Smooth muscle cell (in vitro differentiated cells): ENCODE data around the gene GNS. TPM values are rescaled to one million over a fixed set of nuclear protein-coding genes. Genes with fewer than 3 reads are reported as not detected.

Experiments used
- DNase-seq: peaks from one replicate; lab custom pipeline; 2025; ENCODE audit not compliant: unreplicated experiment; lab: John Stamatoyannopoulos, UW
- H2AFZ ChIP-seq: fragments of 200-600 bp; sonication (generic); 2 replicates; pipeline ENCODE4 v1.6.0; 2016; ENCODE audit warnings: antibody characterized with exemption, low read depth, mild to moderate bottlenecking
- H3F3A ChIP-seq: fragments of 200-600 bp; sonication (generic); 2 replicates; pipeline ENCODE4 v1.6.0; 2017; ENCODE audit warnings: antibody characterized with exemption, low read depth
- H3K27ac ChIP-seq: fragments of 200-600 bp; sonication (generic); 2 replicates; pipeline ENCODE4 v1.5.1; 2016; ENCODE audit warnings: low read depth, mild to moderate bottlenecking
- H3K27me3 ChIP-seq: fragments of 200-600 bp; sonication (generic); 2 replicates; pipeline ENCODE4 v1.6.1; 2016; ENCODE audit warnings: low read depth, mild to moderate bottlenecking
- H3K36me3 ChIP-seq: fragments of 200-600 bp; sonication (generic); 2 replicates; pipeline ENCODE4 v1.5.1; 2016; ENCODE audit warnings: low read depth
- H3K4me1 ChIP-seq: fragments of 200-600 bp; sonication (generic); 2 replicates; pipeline ENCODE4 v1.5.1; 2016; ENCODE audit warnings: low read depth
- H3K4me2 ChIP-seq: fragments of 200-600 bp; sonication (generic); 2 replicates; pipeline ENCODE4 v1.6.0; 2016; ENCODE audit warnings: mild to moderate bottlenecking
- H3K4me3 ChIP-seq: fragments of 200-600 bp; sonication (generic); 2 replicates; pipeline ENCODE4 v1.5.1; 2016; ENCODE audit warnings: mild to moderate bottlenecking
- H3K79me2 ChIP-seq: fragments of 200-600 bp; sonication (generic); 2 replicates; pipeline ENCODE4 v1.6.0; 2016; ENCODE audit warnings: low read depth, mild to moderate bottlenecking
- H3K9ac ChIP-seq: fragments of 200-600 bp; sonication (generic); 2 replicates; pipeline ENCODE4 v1.6.0; 2016; ENCODE audit warnings: low read depth
- H3K9me3 ChIP-seq: fragments of 200-600 bp; sonication (generic); replicated peaks from 2 replicates; pipeline ENCODE4 v1.5.1; 2016; ENCODE audit warnings: low read depth
- H4K20me1 ChIP-seq: fragments of 200-600 bp; sonication (generic); 2 replicates; pipeline ENCODE4 v1.6.0; 2016; ENCODE audit warnings: low read depth
- CTCF ChIP-seq: fragments of 200-600 bp; sonication (generic); IDR thresholded peaks from 2 replicates; pipeline ENCODE4 v1.5.1; 2017; ENCODE audit warnings: borderline replicate concordance, mild to moderate bottlenecking, antibody characterized with exemption; ENCODE audit not compliant: insufficient read depth, poor library complexity, severe bottlenecking
- WGBS: methylation state at CpG from one replicate; pipeline ENCODE4 v1.1.7; 2016; ENCODE audit warnings: low lambda C conversion rate; 5-methylcytosine and 5-hydroxymethylcytosine counted together
- polyA plus RNA-seq: library from polyadenylated mRNA; unstranded; fragments of >200 nt; fragmentation: Nextera tagmentation; extraction: Ambion mirVana; gene quantifications from 2 replicates; pipeline ENCODE4 v1.2.1, GENCODE V29; 2016
- total RNA-seq: library from RNA; depleted of rRNA; stranded (reverse); fragments of >200 nt; gene quantifications from 2 replicates; pipeline ENCODE4 v1.2.3, GENCODE V29; 2014

Gene GNS
- total and polyA plus RNA-seq, 2 experiments from 2014 or later, result 36.4 to 64.9 TPM

GRCh38 chr12:64798165-64798564, 39.0 kb upstream of the GNS start:
- no peak overlapping the region for H3K9ac ChIP-seq
- H3K4me1 ChIP-seq, result no peaks in the 10 kb centered on the region
- no peak for DNase-seq
- no peak for TF ChIP-seq CTCF
- H2AFZ ChIP-seq, result no peak overlapping the region
- H3K27ac ChIP-seq, result no peak overlapping the region
- H3K27me3 ChIP-seq, result peaks cover 15% of the 10 kb centered on the region
- no peaks in the 10 kb centered on the region for H3K9me3 ChIP-seq
- H3K4me2 ChIP-seq, result no peak overlapping the region
- H3K4me3 ChIP-seq, result no peak overlapping the region
- no peaks in the 10 kb centered on the region for H3K36me3 ChIP-seq
- H4K20me1 ChIP-seq, result no peaks in the 10 kb centered on the region
- no peaks in the 10 kb centered on the region for H3F3A ChIP-seq
- H3K79me2 ChIP-seq, result no peaks in the 10 kb centered on the region

- Histone ChIP-seq H3K79me2 (no peaks in the 10 kb centered on the region), H3K27me3 (peaks cover 15% of the 10 kb centered on the region), H3K4me2 (no peak overlapping the region), H3K9ac (no peak overlapping the region), H4K20me1 (no peaks in the 10 kb centered on the region), H3K4me3 (no peak overlapping the region), H3K4me1 (no peaks in the 10 kb centered on the region), H3K36me3 (no peaks in the 10 kb centered on the region), H3K27ac (no peak overlapping the region), H2AFZ (no peak overlapping the region), H3K9me3 (no peaks in the 10 kb centered on the region), H3F3A (no peaks in the 10 kb centered on the region)
- no peak for DNase-seq
- no peak for TF ChIP-seq CTCF
- WGBS, result 90% methylated on average over 1 of the region's 1 CpG
Measured at GRCh38 chr12:64797156-64797555, 38.0 kb upstream of the GNS start.

GRCh38 chr12:64796205-64796845, 37.1 kb upstream of the GNS start:
- Histone ChIP-seq H3K9ac (no peak overlapping the region), H2AFZ (no peak overlapping the region), H3K27ac (no peak overlapping the region), H3K4me1 (no peaks in the 10 kb centered on the region), H3K36me3 (no peaks in the 10 kb centered on the region), H3K9me3 (no peaks in the 10 kb centered on the region), H3F3A (no peaks in the 10 kb centered on the region), H3K4me3 (no peak overlapping the region), H3K79me2 (no peaks in the 10 kb centered on the region), H3K4me2 (peak overlapping the region; percentile 6), H3K27me3 (peaks cover 14% of the 10 kb centered on the region), H4K20me1 (no peaks in the 10 kb centered on the region)
- 38% methylated on average over 5 of the region's 5 CpGs for WGBS
- no peak for DNase-seq
- peak; percentile 84 for TF ChIP-seq CTCF

GRCh38 chr12:64794305-64794704, 35.1 kb upstream of the GNS start:
- H3K79me2 ChIP-seq, result no peaks in the 10 kb centered on the region
- H2AFZ ChIP-seq, result no peak overlapping the region
- H3K4me2 ChIP-seq, result no peak overlapping the region
- H3K9ac ChIP-seq, result no peak overlapping the region
- no peak for DNase-seq
- H3K27ac ChIP-seq, result no peak overlapping the region
- no peaks in the 10 kb centered on the region for H3K9me3 ChIP-seq
- no peak overlapping the region for H3K4me3 ChIP-seq
- no peaks in the 10 kb centered on the region for H3K36me3 ChIP-seq
- WGBS, result 82% methylated on average over 3 of the region's 3 CpGs
- no peaks in the 10 kb centered on the region for H3K27me3 ChIP-seq
- no peaks in the 10 kb centered on the region for H3K4me1 ChIP-seq
- no peaks in the 10 kb centered on the region for H4K20me1 ChIP-seq
- no peaks in the 10 kb centered on the region for H3F3A ChIP-seq
- TF ChIP-seq CTCF, result no peak
